NCI-H2081 (cell line): ENCODE results near the gene WDR54.
"Not testable (repeated sequence)": the region's sequence is repeated elsewhere in the genome, so short reads cannot be mapped to it uniquely, and the experiment has no call there.

Experiments
- DNase-seq, 2 experiments: peaks; one replicate each; lab custom pipeline; 2025; lab: John Stamatoyannopoulos, UW

The WDR54 gene

DNA sequence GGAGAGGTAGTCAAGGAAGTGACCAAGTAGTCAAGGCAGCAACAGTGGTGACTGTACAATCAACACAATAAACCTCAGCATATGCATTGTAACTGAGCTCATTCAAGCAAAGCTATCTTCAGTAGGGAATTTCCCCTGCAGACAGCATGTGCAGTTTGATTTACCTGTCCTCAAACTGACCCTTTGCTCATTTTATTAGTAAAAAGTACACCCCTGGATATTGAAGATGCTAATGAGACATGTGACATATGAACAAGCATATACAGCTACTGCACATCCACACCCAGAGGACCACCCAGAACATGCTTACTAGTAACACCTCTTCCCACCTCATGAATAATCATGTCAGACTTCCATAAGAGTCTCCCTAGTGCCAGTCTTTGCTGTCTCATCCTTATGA, 15.5 kb upstream of the WDR54 start:
- DNase-seq = no peak

GRCh38 chr2:74407682-74408081, 13.8 kb upstream of the WDR54 start:
- DNase-seq = no peak

- DNase-seq = no peak
Observed at GRCh38 chr2:74413001-74413698, 8.4 kb upstream of the WDR54 start.

- no peak for DNase-seq
Observed at GRCh38 chr2:74414441-74414840, 7.1 kb upstream of the WDR54 start.

DNA sequence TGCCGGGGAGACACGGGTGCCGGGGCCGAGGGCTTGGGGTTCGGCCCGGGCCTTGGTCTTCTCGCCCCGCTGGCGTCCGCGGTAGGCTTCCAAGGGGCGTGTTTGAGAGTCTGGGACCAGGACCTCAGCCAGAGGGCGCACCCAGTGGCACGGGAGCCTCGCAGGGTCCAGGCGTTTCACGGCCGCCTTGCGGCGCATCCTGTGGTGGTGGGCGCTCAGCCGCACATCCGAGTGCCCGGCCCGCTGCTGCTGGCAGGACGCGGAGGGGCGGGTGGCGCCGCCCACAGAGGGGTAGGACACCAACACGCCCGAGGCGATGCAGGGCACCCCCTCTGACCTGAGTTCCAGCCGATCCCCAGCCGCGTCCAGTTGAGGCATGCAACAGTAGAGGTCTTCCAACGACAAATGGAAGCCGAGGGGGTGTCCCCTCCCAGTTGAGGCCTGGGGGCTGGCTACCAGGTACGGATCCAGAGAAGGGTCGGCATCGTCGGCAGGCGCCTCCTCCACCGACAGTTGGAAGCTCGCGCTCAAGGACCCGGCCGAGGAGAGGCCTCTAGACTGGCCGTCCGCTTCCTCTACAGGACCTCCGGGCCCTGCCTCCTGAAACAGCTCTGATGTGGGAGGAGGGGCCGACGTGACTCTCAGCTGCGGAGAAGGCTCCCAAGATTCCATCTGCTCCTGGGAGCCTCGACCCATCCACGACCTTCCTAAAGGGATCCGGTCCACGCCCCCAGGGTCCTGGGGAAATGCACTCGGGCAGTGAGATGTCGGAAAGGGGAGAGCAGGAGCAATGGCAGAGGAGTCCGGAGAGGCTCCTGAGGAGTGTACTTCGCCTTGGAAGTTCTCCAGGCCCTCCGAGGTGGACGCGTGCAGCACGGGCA, 6.4 kb upstream of the WDR54 start:
- DNase-seq = no peak

GRCh38 chr2:74415762-74416395, 5.7 kb upstream of the WDR54 start:
- DNase-seq = no peak

DNA sequence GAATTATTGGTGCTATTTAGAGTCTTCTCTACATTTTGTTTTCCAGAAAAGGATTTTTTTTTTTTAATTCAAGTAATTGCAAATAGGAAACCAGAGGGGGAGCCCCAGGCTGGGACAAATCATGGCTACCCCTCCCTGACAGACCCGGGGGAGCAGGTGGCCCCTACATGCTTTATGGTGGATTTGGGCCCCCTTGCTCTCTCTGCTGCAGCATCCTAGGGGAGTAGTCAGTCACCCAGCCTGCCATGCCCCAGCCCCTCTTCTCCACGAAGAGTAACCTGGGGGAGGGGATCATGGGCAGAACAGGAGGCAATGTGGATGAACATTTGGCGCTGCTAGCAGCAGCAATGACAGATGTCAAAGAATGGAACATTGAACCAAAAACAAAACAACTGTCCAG, 4.8 kb upstream of the WDR54 start:
- DNase-seq = no peak

- DNase-seq = no peak
Observed at GRCh38 chr2:74417197-74417596, 4.3 kb upstream of the WDR54 start.

DNA sequence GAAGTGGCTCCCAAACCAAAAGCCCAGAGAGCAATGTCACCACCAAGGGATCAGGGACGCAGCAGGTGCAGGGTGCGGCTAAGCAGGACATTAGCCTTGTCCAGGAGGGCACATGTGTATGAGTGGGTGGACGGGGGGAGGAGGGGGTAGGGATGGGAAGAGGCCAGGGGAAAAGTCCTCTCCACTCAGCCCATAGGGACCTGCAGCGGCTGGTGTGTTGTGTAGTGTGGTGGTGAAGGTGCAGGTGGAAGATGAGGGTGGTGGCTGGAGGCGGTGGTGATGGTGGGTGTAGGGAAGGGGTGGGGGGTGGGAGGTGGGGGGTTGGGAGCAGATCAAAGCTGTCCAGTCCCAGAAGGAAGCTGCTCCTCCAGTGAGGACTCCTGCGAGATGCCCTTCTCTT, 3.8 kb upstream of the WDR54 start:
- no peak for DNase-seq

GRCh38 chr2:74418312-74418711, 3.2 kb upstream of the WDR54 start:
- no peak for DNase-seq

- DNase-seq = no peak
Observed at GRCh38 chr2:74419345-74419744, 2.2 kb upstream of the WDR54 start.

- DNase-seq = no peak
Observed at GRCh38 chr2:74420006-74420405, 1.5 kb upstream of the WDR54 start.

GRCh38 chr2:74420443-74421103, 957 bp upstream of the WDR54 start:
- not testable (repeated sequence) for DNase-seq

- no peak for DNase-seq
Observed at GRCh38 chr2:74423231-74424095, 1.9 kb downstream of the WDR54 start.

DNA sequence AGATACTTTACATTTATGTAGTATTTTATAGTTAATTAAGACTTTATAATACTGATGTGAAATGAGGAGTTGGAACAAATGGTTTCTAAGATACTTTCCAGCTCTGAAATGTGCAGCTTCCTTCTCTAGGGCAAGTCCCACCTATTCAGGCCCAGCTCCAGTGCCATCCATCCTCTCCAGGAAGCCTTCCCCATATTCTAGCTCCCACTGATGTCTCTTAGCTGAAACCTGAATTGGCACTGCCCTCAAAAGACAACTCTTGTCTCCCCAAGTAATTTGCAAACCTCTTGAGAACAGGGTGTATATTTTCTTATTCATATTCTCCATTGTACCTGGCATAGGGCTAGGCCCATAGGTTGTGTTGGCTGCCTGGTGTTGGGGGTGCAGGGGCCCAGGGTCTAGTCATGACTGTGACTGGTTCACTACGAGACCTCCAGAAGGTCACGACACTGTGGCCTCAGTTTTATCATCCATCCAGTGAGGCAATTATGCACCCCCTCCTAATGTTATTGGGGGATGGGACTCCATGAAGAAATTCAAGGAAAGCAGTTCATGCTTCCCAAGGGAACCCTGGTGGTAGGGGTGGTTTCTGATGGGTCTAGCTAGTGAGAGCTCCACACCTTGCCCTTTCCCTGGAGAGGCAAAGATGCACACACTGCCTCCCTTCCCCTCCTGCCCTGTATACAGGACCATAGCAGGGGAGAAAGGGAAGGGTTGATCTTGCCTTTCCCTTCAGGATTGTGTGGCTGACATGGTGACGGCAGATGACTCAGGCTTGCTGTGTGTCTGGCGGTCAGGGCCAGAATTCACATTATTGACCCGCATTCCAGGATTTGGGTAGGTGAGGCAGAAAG, 2.8 kb downstream of the WDR54 start:
- DNase-seq = no peak

GRCh38 chr2:74424995-74425406, 3.5 kb downstream of the WDR54 start:
- no peak for DNase-seq

GRCh38 chr2:74425523-74425922, 4.0 kb downstream of the WDR54 start:
- DNase-seq = no peak

- DNase-seq = no peak
Observed at GRCh38 chr2:74426181-74426758, 4.7 kb downstream of the WDR54 start.

GRCh38 chr2:74427551-74427950, 6.0 kb downstream of the WDR54 start:
- DNase-seq = no peak

DNA sequence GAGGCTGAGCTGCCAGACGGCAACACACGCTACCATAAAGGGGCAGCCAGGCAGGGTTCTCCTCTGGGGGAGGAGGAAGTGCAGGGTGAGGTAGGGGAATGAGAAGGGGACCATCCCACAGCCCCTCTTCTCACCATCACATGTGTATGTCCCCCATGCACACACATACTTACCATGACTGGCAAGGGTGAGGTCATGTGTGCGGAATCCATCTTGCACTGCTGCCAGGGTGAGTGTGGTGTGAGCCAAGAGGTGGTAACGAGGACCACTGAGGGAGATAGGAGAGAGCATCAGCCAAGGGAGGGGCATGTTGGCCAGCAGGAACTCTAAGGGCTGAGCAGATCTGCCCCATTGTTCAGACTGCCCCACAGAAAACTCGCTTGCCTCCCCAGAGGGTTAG, 7.1 kb downstream of the WDR54 start:
- DNase-seq = no peak
